Gastroesophageal sphincter (tissue), 4 donors: Measurements from ENCODE around the gene TMEM248. TPM values are rescaled to one million over a fixed set of nuclear protein-coding genes. Genes with fewer than 3 reads are reported as not detected.

Experiments used
- ATAC-seq: fragments of 150-250 bp; one replicate; pipeline ENCODE4 v1.9.1; 2016; ENCODE audit warnings: mild to moderate bottlenecking, moderate library complexity
- H3K27ac ChIP-seq, 4 donors: fragments of 200-600 bp; sonication (generic) in 3 of 4; 1 replicate in 3 of 4; 2 replicates in 1 of 4; pipeline ENCODE4 v1.5.1; 2016 to 2019
- H3K27me3 ChIP-seq: fragments of 200-600 bp; sonication (generic); one replicate; pipeline ENCODE4 v1.5.1; 2019
- H3K36me3 ChIP-seq, 2 donors: fragments of 200-600 bp; sonication (generic); one replicate each; pipeline ENCODE4 v1.5.1; 2019; ENCODE audit warnings: control low read depth in 1 of 2
- H3K4me1 ChIP-seq, 3 donors: fragments of 200-600 bp; sonication (generic); 1 replicate in 2 of 3; 2 replicates in 1 of 3; pipeline ENCODE4 v1.5.1; 2016 to 2019; ENCODE audit warnings: control low read depth in 2 of 3
- H3K4me3 ChIP-seq, 2 donors: fragments of 200-600 bp; sonication (generic); one replicate each; pipeline ENCODE4 v1.5.1; 2019; ENCODE audit warnings: mild to moderate bottlenecking in 1 of 2, moderate library complexity in 1 of 2
- H3K9me3 ChIP-seq, 3 donors: fragments of 200-600 bp; sonication (generic); one replicate each; pipeline ENCODE4 v1.5.1; 2017 to 2019; ENCODE audit warnings: control low read depth in 2 of 3
- EP300 ChIP-seq: sonication (generic); formaldehyde crosslinking; IDR thresholded peaks from one replicate; pipeline ENCODE4 v1.6.1; 2017; ENCODE audit warnings: antibody characterized with exemption, mild to moderate bottlenecking
- POLR2A ChIP-seq, 2 donors: fragments of 450-650 bp; IDR thresholded peaks; one replicate each; pipeline ENCODE4 v1.6.1; 2017; ENCODE audit warnings: antibody characterized with exemption in 2 of 2, mild to moderate bottlenecking in 2 of 2, moderate library complexity in 1 of 2
- POLR2AphosphoS5 ChIP-seq: sonication (generic); formaldehyde crosslinking; IDR thresholded peaks from one replicate; pipeline ENCODE4 v1.6.1; 2017; ENCODE audit warnings: antibody characterized with exemption
- WGBS, 2 donors: methylation state at CpG; one replicate each; pipeline ENCODE4 v1.1.5; 2018; ENCODE audit warnings: low coverage in 1 of 2; 5-methylcytosine and 5-hydroxymethylcytosine counted together
- total RNA-seq, 4 donors: library from RNA; depleted of rRNA; stranded (reverse); fragments of >200 nt; gene quantifications; one replicate each; pipeline ENCODE4 v1.1.0, GENCODE V29; 2016
- TF ChIP-seq, protein P1 (sequence below), 4 experiments: fragments of 200-600 bp in 2 of 4; fragments of 450-650 bp in 2 of 4; sonication (generic) in 1 of 4; IDR thresholded peaks; one replicate each; pipeline ENCODE4 v1.5.1; 2017 to 2019; ENCODE audit warnings: antibody characterized with exemption in 4 of 4, mild to moderate bottlenecking in 2 of 4, moderate library complexity in 2 of 4

Gene TMEM248
- total RNA-seq, 4 donors from 2014 or later = 106 to 118 (median 111) TPM

DNA sequence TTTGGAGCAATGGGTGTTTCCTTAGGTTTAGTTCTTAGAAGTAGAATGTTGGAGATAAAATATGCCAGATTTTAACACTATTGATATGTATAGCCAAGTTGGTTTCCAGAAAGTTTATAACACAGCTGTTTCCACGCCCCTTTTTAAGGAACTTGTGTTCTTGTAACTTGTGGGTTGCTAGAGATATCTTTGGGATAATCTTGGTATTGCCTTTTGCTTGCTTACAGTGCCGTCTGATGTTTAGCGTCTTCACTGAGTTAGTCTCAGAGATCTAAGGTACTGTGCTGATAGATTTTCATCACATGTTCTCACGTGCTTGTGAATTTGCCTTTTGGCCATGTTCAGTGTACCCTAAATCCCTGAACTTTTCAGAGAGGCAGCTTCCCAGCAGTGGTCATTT lies 12.4 kb downstream of the TMEM248 start:
- ATAC-seq = no peak
- no peak overlapping the region for H3K27ac ChIP-seq
- 53 to 73% methylated on average over 4 of the region's 4 CpGs for WGBS, 2 donors

DNA sequence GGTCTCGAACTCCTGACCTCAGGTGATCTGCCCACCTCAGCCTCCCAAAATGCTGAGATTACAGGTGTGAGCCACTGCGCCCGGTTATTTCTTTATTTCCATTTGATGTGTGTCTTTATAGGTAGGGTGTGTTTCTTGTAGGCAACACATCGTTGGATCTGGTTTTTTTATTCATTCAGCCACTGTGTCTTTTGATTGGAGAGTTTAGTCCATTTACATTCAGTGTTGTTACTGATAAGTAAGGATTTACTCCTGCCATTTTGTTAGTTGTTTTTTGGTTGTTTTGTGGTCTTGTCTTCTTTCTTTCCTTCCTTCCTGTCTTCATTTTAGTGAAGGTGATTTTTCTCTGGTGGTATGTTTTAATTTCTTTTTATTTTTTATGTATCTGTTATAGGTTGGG lies 16.9 kb downstream of the TMEM248 start:
- Histone ChIP-seq H3K4me3 (no peak overlapping the region), H3K9me3 (no peaks in the 10 kb centered on the region), H3K36me3 (peaks cover 0 to 26% of the 10 kb centered on the region in 2 donors), H3K4me1 (peaks cover 0 to 23% (median 0%) of the 10 kb centered on the region in 3 donors), H3K27me3 (no peaks in the 10 kb centered on the region), H3K27ac (no peak overlapping the region)
- 100% methylated on average over 2 to 3 of the region's 4 CpGs for WGBS, 2 donors
- no peak for ATAC-seq
- TF ChIP-seq, protein P1, sequence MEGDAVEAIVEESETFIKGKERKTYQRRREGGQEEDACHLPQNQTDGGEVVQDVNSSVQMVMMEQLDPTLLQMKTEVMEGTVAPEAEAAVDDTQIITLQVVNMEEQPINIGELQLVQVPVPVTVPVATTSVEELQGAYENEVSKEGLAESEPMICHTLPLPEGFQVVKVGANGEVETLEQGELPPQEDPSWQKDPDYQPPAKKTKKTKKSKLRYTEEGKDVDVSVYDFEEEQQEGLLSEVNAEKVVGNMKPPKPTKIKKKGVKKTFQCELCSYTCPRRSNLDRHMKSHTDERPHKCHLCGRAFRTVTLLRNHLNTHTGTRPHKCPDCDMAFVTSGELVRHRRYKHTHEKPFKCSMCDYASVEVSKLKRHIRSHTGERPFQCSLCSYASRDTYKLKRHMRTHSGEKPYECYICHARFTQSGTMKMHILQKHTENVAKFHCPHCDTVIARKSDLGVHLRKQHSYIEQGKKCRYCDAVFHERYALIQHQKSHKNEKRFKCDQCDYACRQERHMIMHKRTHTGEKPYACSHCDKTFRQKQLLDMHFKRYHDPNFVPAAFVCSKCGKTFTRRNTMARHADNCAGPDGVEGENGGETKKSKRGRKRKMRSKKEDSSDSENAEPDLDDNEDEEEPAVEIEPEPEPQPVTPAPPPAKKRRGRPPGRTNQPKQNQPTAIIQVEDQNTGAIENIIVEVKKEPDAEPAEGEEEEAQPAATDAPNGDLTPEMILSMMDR (IDR thresholded peaks at IDR 0.05) = no peak
- TF ChIP-seq POLR2AphosphoS5 = no peak
- TF ChIP-seq EP300 = no peak
- no peak for TF ChIP-seq POLR2A (IDR thresholded peaks at IDR 0.05)

More for the DNA sequence above, 12.4 kb downstream of the TMEM248 start:
- TF ChIP-seq, protein P1 (IDR thresholded peaks at IDR 0.05) = no peak
- TF ChIP-seq POLR2AphosphoS5 = peak; percentile 34
- H3K36me3 ChIP-seq = peaks cover 0 to 8% of the 10 kb centered on the region in 2 donors
- H3K27me3 ChIP-seq = no peaks in the 10 kb centered on the region
- no peak overlapping the region for H3K4me3 ChIP-seq
- no peaks in the 10 kb centered on the region for H3K9me3 ChIP-seq
- H3K4me1 ChIP-seq = peaks cover 0 to 55% (median 0%) of the 10 kb centered on the region in 3 donors

DNA sequence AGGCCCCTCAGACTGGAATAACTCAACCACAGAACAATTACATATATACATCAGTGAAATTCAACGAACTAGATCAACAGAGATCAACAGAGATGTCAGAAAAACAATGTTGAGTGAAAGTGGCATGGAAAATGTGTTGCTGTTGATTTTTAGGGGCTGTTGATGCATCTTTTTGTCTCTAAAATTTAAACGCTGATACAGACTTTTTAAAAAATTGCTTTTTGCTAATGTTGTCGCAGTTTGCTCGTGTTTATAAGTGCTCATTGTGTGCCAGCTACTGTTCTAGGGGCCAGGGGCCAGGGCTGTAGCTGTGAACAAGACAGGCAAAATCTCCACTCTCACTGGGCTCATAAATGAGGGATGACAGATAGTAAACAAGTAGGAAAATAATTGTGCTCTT lies 18.3 kb downstream of the TMEM248 start:
- peaks cover 0 to 11% (median 0%) of the 10 kb centered on the region in 3 donors for H3K4me1 ChIP-seq
- H3K4me3 ChIP-seq = no peak overlapping the region
- ATAC-seq = no peak
- TF ChIP-seq, protein P1 (IDR thresholded peaks at IDR 0.05) = no peak
- TF ChIP-seq POLR2A (IDR thresholded peaks at IDR 0.05) = no peak
- no peak for TF ChIP-seq EP300
- no peak for TF ChIP-seq POLR2AphosphoS5
- H3K9me3 ChIP-seq = no peaks in the 10 kb centered on the region
- peaks cover 0 to 40% of the 10 kb centered on the region in 2 donors for H3K36me3 ChIP-seq
- WGBS, 2 donors = 87 to 90% methylated on average over 2 to 4 of the region's 4 CpGs
- no peaks in the 10 kb centered on the region for H3K27me3 ChIP-seq
- H3K27ac ChIP-seq = no peak overlapping the region

DNA sequence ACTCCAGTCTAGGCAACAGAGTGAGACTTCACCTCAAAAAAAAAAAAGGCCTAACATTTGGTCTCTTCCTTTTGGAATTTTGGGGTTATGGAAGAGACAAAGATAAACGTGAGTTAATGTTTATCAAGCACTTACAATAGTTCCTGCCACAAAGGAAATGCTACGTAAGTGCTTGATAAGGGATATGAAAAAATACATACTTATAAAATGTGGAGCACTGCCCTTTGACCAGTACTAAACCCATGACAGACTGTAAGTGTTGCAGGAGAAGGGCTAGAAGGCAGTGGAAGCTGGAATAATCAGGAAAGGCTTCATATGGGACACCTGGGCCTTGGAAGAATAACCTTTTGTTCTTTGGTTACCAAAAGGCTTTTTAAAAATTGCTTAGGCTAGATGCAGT lies 25.5 kb downstream of the TMEM248 start:
- H3K36me3 ChIP-seq = peaks cover 0 to 100% of the 10 kb centered on the region in 2 donors
- no peak overlapping the region for H3K4me3 ChIP-seq
- no peaks in the 10 kb centered on the region for H3K9me3 ChIP-seq
- no peak for TF ChIP-seq POLR2AphosphoS5
- no peak for TF ChIP-seq POLR2A (IDR thresholded peaks at IDR 0.05)
- TF ChIP-seq, protein P1 (IDR thresholded peaks at IDR 0.05) = no peak
- TF ChIP-seq EP300 = no peak
- H3K27ac ChIP-seq = no peak overlapping the region
- no peak for ATAC-seq
- 33 to 71% methylated on average over 2 of the region's 2 CpGs for WGBS, 2 donors
- H3K4me1 ChIP-seq = no peaks in the 10 kb centered on the region
- no peaks in the 10 kb centered on the region for H3K27me3 ChIP-seq

DNA sequence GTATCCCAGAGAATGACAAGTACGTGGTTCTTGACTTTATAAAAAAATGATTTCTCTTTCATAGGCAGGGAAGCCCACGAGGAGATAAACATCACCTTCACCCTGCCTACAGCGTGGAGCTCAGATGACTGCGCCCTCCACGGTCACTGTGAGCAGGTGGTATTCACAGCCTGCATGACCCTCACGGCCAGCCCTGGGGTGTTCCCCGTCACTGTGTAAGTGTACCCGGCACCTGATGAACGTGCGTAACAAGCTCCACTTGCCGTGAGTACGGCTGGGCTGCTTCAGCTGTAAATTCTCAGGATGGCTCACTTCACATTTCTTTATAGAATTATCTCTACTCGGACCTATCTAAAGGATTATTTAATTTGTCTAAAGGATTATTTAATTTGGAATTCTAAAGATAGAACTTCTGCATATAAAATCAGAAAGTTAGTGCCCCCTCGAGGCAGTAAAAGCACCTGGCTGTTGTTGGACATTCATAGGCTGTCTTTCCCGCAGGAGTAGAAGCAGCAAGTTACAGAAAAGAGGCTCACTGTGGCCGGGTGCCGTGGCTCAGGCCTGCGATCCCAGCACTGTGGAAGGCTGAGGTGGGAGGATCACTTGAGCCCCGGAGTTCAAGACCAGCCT lies 27.6 kb downstream of the TMEM248 start:
- Histone ChIP-seq H3K9me3 (no peaks in the 10 kb centered on the region), H3K36me3 (peaks cover 0 to 100% of the 10 kb centered on the region in 2 donors), H3K27ac (no peak overlapping the region), H3K4me1 (no peaks in the 10 kb centered on the region), H3K27me3 (no peaks in the 10 kb centered on the region), H3K4me3 (no peak overlapping the region)
- ATAC-seq = no peak
- WGBS, 2 donors = 75 to 87% methylated on average over 10 to 17 of the region's 19 CpGs
- TF ChIP-seq EP300 (no peak), POLR2AphosphoS5 (no peak), POLR2A (IDR thresholded peaks at IDR 0.05) (no peak)
- TF ChIP-seq, protein P1 (IDR thresholded peaks at IDR 0.05) = no peak
